ENCODE results near the gene F12.
A peak's percentile ranks its signal among the peaks of the same experiment; 100 is the strongest.

DNA sequence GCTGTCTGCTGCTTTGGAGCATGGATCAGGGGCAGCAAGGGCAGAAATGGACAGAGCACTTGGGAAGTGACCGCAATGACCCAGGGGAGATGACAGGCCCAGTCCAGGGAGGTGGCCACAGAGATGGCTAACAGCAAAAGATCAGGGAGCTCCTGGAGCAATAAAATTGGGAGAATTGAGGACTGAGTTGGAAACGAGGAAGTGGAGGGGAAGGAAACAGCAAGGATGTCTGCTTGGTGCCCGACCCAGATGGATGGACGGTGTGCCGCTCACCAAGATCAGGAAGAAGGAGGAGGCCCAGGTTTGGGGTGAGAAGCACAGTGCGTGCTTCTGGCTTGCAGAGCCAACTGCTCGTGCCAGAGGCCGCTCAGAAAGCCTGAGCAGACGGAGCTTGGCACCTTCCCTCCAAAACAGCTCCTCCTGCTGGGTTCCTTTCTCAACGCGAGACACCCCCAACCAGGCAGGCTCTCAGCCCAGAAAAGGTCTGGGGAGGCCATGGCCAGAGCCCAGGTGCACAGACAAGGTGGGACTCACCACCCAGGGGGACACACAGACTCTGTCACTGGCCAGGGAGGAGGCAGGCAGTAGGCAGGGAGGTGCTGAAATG, 26.8 kb downstream of the F12 start:
- TF ChIP-seq, protein P1, sequence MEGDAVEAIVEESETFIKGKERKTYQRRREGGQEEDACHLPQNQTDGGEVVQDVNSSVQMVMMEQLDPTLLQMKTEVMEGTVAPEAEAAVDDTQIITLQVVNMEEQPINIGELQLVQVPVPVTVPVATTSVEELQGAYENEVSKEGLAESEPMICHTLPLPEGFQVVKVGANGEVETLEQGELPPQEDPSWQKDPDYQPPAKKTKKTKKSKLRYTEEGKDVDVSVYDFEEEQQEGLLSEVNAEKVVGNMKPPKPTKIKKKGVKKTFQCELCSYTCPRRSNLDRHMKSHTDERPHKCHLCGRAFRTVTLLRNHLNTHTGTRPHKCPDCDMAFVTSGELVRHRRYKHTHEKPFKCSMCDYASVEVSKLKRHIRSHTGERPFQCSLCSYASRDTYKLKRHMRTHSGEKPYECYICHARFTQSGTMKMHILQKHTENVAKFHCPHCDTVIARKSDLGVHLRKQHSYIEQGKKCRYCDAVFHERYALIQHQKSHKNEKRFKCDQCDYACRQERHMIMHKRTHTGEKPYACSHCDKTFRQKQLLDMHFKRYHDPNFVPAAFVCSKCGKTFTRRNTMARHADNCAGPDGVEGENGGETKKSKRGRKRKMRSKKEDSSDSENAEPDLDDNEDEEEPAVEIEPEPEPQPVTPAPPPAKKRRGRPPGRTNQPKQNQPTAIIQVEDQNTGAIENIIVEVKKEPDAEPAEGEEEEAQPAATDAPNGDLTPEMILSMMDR (conservative IDR thresholded peaks at IDR 0.05; ENCODE audit: low read depth, low read length): peak; percentile 45
- TF ChIP-seq EZH2 (IDR thresholded peaks at IDR 0.05; ENCODE audit: borderline replicate concordance, low read depth, low read length, poor library complexity, severe bottlenecking): no peak

All from A673 (cell line).